Testis (tissue), 2 donors: ENCODE measurements around the gene TMED6.

Experiments used
- CTCF ChIP-seq, 3 experiments: fragments of 450-650 bp in 2 of 3; fragments of 200-600 bp in 1 of 3; sonication (generic) in 1 of 3; IDR thresholded peaks; one replicate each; pipeline ENCODE4 v1.5.1; 2016 to 2019; ENCODE audit warnings: antibody characterized with exemption in 3 of 3, mild to moderate bottlenecking in 2 of 3, moderate library complexity in 1 of 3
- POLR2A ChIP-seq: fragments of 450-650 bp; IDR thresholded peaks from one replicate; pipeline ENCODE4 v1.6.1; 2017; ENCODE audit warnings: antibody characterized with exemption, mild to moderate bottlenecking, moderate library complexity

GRCh38 chr16:69330286-69331109, 21.1 kb downstream of the TMED6 start, which contains the start of gene PDF:
- TF ChIP-seq CTCF (IDR thresholded peaks at IDR 0.05) (peak in 1 of 3 experiments; percentile 8), POLR2A (peak; percentile 23)
